Measurements from ENCODE around the gene MPEG1.

MPEG1 gene

GRCh38 chr11:59205648-59206047 is 7.1 kb downstream of the MPEG1 start:
- H3K9ac ChIP-seq: no peak overlapping the region
- no peaks in the 10 kb centered on the region for H4K20me1 ChIP-seq
- no peaks in the 10 kb centered on the region for H3K27me3 ChIP-seq
- no peak overlapping the region for H3K27ac ChIP-seq
- H3K4me2 ChIP-seq: no peak overlapping the region
- TF ChIP-seq Cebpa-rat (IDR thresholded peaks at IDR 0.05): no peak
- peaks cover 22% of the 10 kb centered on the region; the same call in 1 of the 2 replicates for H3K36me3 ChIP-seq
- H3K4me3 ChIP-seq: no peak overlapping the region
- H3K9me3 ChIP-seq: no peaks in the 10 kb centered on the region
- H3K4me1 ChIP-seq: peaks cover 28% of the 10 kb centered on the region

GRCh38 chr11:59204746-59205145 is 8.0 kb downstream of the MPEG1 start:
- H3K9me3 ChIP-seq: no peaks in the 10 kb centered on the region
- H3K4me3 ChIP-seq: no peak overlapping the region
- H3K4me2 ChIP-seq: no peak overlapping the region
- no peaks in the 10 kb centered on the region for H4K20me1 ChIP-seq
- no peaks in the 10 kb centered on the region for H3K27me3 ChIP-seq
- TF ChIP-seq Cebpa-rat (IDR thresholded peaks at IDR 0.05): no peak
- H3K4me1 ChIP-seq: peaks cover 37% of the 10 kb centered on the region
- no peak overlapping the region for H3K27ac ChIP-seq
- peaks cover 22% of the 10 kb centered on the region; the same call in 1 of the 2 replicates for H3K36me3 ChIP-seq
- H3K9ac ChIP-seq: no peak overlapping the region

- Histone ChIP-seq H3K9me3 (peaks cover 7% of the 10 kb centered on the region; the same call in 1 of the 2 replicates), H3K36me3 (peaks cover 29% of the 10 kb centered on the region), H4K20me1 (no peaks in the 10 kb centered on the region), H3K9ac (no peak overlapping the region), H3K4me1 (peaks cover 48% of the 10 kb centered on the region), H3K27ac (no peak overlapping the region), H3K4me2 (peak overlapping the region; percentile 76), H3K4me3 (no peak overlapping the region), H3K27me3 (no peaks in the 10 kb centered on the region)
- TF ChIP-seq Cebpa-rat (IDR thresholded peaks at IDR 0.05): no peak
These were observed 11.4 kb downstream of the MPEG1 start for GRCh38 chr11:59201353-59201752.

GRCh38 chr11:59200423-59200746 is 12.3 kb downstream of the MPEG1 start:
- peaks cover 8% of the 10 kb centered on the region; the same call in 1 of the 2 replicates for H3K9me3 ChIP-seq
- H3K4me2 ChIP-seq: peak overlapping the region; percentile 76
- H4K20me1 ChIP-seq: no peaks in the 10 kb centered on the region
- no peak for TF ChIP-seq Cebpa-rat (IDR thresholded peaks at IDR 0.05)
- no peak overlapping the region for H3K27ac ChIP-seq
- no peak overlapping the region for H3K9ac ChIP-seq
- H3K27me3 ChIP-seq: no peaks in the 10 kb centered on the region
- H3K36me3 ChIP-seq: peaks cover 28% of the 10 kb centered on the region
- no peak overlapping the region for H3K4me3 ChIP-seq
- H3K4me1 ChIP-seq: peaks cover 55% of the 10 kb centered on the region

- H3K27ac ChIP-seq: no peak overlapping the region
- no peaks in the 10 kb centered on the region for H3K27me3 ChIP-seq
- no peak overlapping the region for H3K9ac ChIP-seq
- no peak for TF ChIP-seq Cebpa-rat (IDR thresholded peaks at IDR 0.05)
- H4K20me1 ChIP-seq: no peaks in the 10 kb centered on the region
- H3K4me1 ChIP-seq: peaks cover 55% of the 10 kb centered on the region
- H3K4me3 ChIP-seq: no peak overlapping the region
- H3K9me3 ChIP-seq: peaks cover 8% of the 10 kb centered on the region; the same call in 1 of the 2 replicates
- peak overlapping the region; percentile 76 for H3K4me2 ChIP-seq
- H3K36me3 ChIP-seq: peaks cover 28% of the 10 kb centered on the region
These were observed 12.9 kb downstream of the MPEG1 start for GRCh38 chr11:59199546-59200422.

GRCh38 chr11:59198726-59199125 is 14.0 kb downstream of the MPEG1 start:
- H3K9me3 ChIP-seq: peaks cover 8% of the 10 kb centered on the region; the same call in 1 of the 2 replicates
- TF ChIP-seq Cebpa-rat (IDR thresholded peaks at IDR 0.05): no peak
- H3K27ac ChIP-seq: no peak overlapping the region
- H3K27me3 ChIP-seq: no peaks in the 10 kb centered on the region
- no peaks in the 10 kb centered on the region for H4K20me1 ChIP-seq
- H3K36me3 ChIP-seq: peaks cover 31% of the 10 kb centered on the region
- H3K4me2 ChIP-seq: peak overlapping the region; percentile 76
- no peak overlapping the region for H3K4me3 ChIP-seq
- no peak overlapping the region for H3K9ac ChIP-seq
- H3K4me1 ChIP-seq: peaks cover 55% of the 10 kb centered on the region

GRCh38 chr11:59197991-59198390 is 14.7 kb downstream of the MPEG1 start:
- no peak for TF ChIP-seq Cebpa-rat (IDR thresholded peaks at IDR 0.05)
- 0 out of 2 replicates have a peak overlapping the region, but pooled peaks have one; percentile 17 for H3K4me3 ChIP-seq
- peaks cover 55% of the 10 kb centered on the region for H3K4me1 ChIP-seq
- H3K4me2 ChIP-seq: peak overlapping the region; percentile 76
- no peak overlapping the region for H3K9ac ChIP-seq
- H4K20me1 ChIP-seq: no peaks in the 10 kb centered on the region
- peaks cover 8% of the 10 kb centered on the region; the same call in 1 of the 2 replicates for H3K9me3 ChIP-seq
- no peaks in the 10 kb centered on the region for H3K27me3 ChIP-seq
- peaks cover 33% of the 10 kb centered on the region for H3K36me3 ChIP-seq
- H3K27ac ChIP-seq: no peak overlapping the region

GRCh38 chr11:59196777-59197176 is 15.9 kb downstream of the MPEG1 start:
- H3K36me3 ChIP-seq: peaks cover 46% of the 10 kb centered on the region
- peaks cover 8% of the 10 kb centered on the region; the same call in 1 of the 2 replicates for H3K9me3 ChIP-seq
- H3K4me1 ChIP-seq: peaks cover 55% of the 10 kb centered on the region
- TF ChIP-seq Cebpa-rat (IDR thresholded peaks at IDR 0.05): no peak
- H4K20me1 ChIP-seq: no peaks in the 10 kb centered on the region
- no peak overlapping the region for H3K27ac ChIP-seq
- H3K4me3 ChIP-seq: no peak overlapping the region
- H3K9ac ChIP-seq: no peak overlapping the region
- no peak overlapping the region; the same call in 1 of the 2 replicates for H3K4me2 ChIP-seq
- no peaks in the 10 kb centered on the region for H3K27me3 ChIP-seq

- H3K36me3 ChIP-seq: peaks cover 50% of the 10 kb centered on the region
- peaks cover 8% of the 10 kb centered on the region; the same call in 1 of the 2 replicates for H3K9me3 ChIP-seq
- no peak overlapping the region for H3K4me3 ChIP-seq
- no peak for TF ChIP-seq Cebpa-rat (IDR thresholded peaks at IDR 0.05)
- H3K4me2 ChIP-seq: no peak overlapping the region
- H3K27ac ChIP-seq: no peak overlapping the region
- no peaks in the 10 kb centered on the region for H4K20me1 ChIP-seq
- no peak overlapping the region for H3K9ac ChIP-seq
- H3K4me1 ChIP-seq: peaks cover 45% of the 10 kb centered on the region
- no peaks in the 10 kb centered on the region for H3K27me3 ChIP-seq
These were observed 17.1 kb downstream of the MPEG1 start for GRCh38 chr11:59195586-59195985.

GRCh38 chr11:59193587-59194130 is 19.1 kb downstream of the MPEG1 start:
- Histone ChIP-seq H3K27me3 (no peaks in the 10 kb centered on the region), H3K4me3 (no peak overlapping the region), H3K9ac (no peak overlapping the region), H4K20me1 (no peaks in the 10 kb centered on the region), H3K4me2 (no peak overlapping the region), H3K9me3 (peaks cover 8% of the 10 kb centered on the region; the same call in 1 of the 2 replicates), H3K27ac (no peak overlapping the region), H3K36me3 (peaks cover 66% of the 10 kb centered on the region), H3K4me1 (peaks cover 34% of the 10 kb centered on the region)
- TF ChIP-seq Cebpa-rat (IDR thresholded peaks at IDR 0.05): no peak
